Natural killer cell (primary cell): ENCODE measurements around the gene STYX. TPM values are rescaled to one million over a fixed set of nuclear protein-coding genes. Genes with fewer than 3 reads are reported as not detected.
"Not testable (repeated sequence)": the region's sequence is repeated elsewhere in the genome, so short reads cannot be mapped to it uniquely, and the experiment has no call there.

Experiments used
- ATAC-seq, 3 donors: fragments of 150-1000 bp in 2 of 3; fragments of 200-7000 bp in 1 of 3; cut with Tn5 transposase; 1 replicate in 1 of 3; 2 replicates in 2 of 3; pipeline ENCODE4 v1.10.0; 2021; ENCODE audit warnings: mild to moderate bottlenecking in 2 of 3, moderate library complexity in 2 of 3
- DNase-seq, 2 donors: peaks; one replicate each; pipeline versions ENCODE4 v3.0.0 to v3.0.0-alpha.2; 2013 to 2021; ENCODE audit warnings: mixed read lengths in 1 of 2
- H3K27ac ChIP-seq: one replicate; pipeline ENCODE4 v1.5.1; 2013; ENCODE audit warnings: mild to moderate bottlenecking, low read length
- H3K27me3 ChIP-seq: one replicate; pipeline ENCODE4 v1.6.1; 2013; ENCODE audit warnings: low read length; ENCODE audit not compliant: control insufficient read depth, insufficient read depth
- H3K36me3 ChIP-seq: one replicate; pipeline ENCODE4 v1.6.1; 2013; ENCODE audit warnings: low read length; ENCODE audit not compliant: control insufficient read depth, insufficient read depth
- H3K4me1 ChIP-seq: one replicate; pipeline ENCODE4 v1.6.1; 2013; ENCODE audit warnings: low read length; ENCODE audit not compliant: control insufficient read depth, insufficient read depth
- H3K4me3 ChIP-seq: one replicate; pipeline ENCODE4 v1.5.1; 2013; ENCODE audit warnings: low read length
- H3K9me3 ChIP-seq: one replicate; pipeline ENCODE4 v1.6.1; 2013; ENCODE audit warnings: low read length; ENCODE audit not compliant: control insufficient read depth, insufficient read depth
- H3K27ac Mint-ChIP-seq, 2 donors: one replicate each; pipeline ENCODE4 v1.8.0; 2022; ENCODE audit warnings: mild to moderate bottlenecking in 2 of 2, mixed read lengths in 2 of 2, moderate library complexity in 1 of 2
- H3K27me3 Mint-ChIP-seq, 2 donors: one replicate each; pipeline ENCODE4 v1.8.0; 2022; ENCODE audit warnings: low read depth in 2 of 2, mixed read lengths in 2 of 2
- H3K36me3 Mint-ChIP-seq: one replicate; pipeline ENCODE4 v1.8.0; 2022; ENCODE audit warnings: mixed read lengths
- H3K4me1 Mint-ChIP-seq, 2 donors: one replicate each; pipeline ENCODE4 v1.8.0; 2022; ENCODE audit warnings: mixed read lengths in 2 of 2
- H3K4me3 Mint-ChIP-seq: one replicate; pipeline ENCODE4 v1.8.0; 2022; ENCODE audit warnings: mild to moderate bottlenecking, moderate library complexity, mixed read lengths
- H3K9me3 Mint-ChIP-seq, 2 donors: one replicate each; pipeline ENCODE4 v1.8.0; 2022; ENCODE audit warnings: mixed read lengths in 2 of 2
- WGBS: methylation state at CpG from one replicate; pipeline ENCODE4 v1.1.7; 2013; ENCODE audit warnings: missing lambda C conversion rate; ENCODE audit not compliant: insufficient coverage; 5-methylcytosine and 5-hydroxymethylcytosine counted together
- intact Hi-C: fragments of 100-400 bp; cut with micrococcal nuclease; formaldehyde crosslinking; loops from one replicate; pipeline ENCODE4 v1.14.2; 2022
- total RNA-seq, 4 donors: library from RNA; stranded (reverse); fragments of 120-200 nt in 1 of 4; gene quantifications; one replicate each; pipeline versions ENCODE4 v1.2.3 to v1.2.4, GENCODE V29; 2013 to 2022
- TF ChIP-seq, protein P1 (sequence below): fragments of 200-600 bp; IDR thresholded peaks from one replicate; pipeline ENCODE4 v1.8.0; 2022; ENCODE audit warnings: antibody characterized with exemption

Gene STYX
- total RNA-seq, 3 donors from 2014 or later (not counting 1 experiment from before 2014, with no cell fraction given) = 13.3 to 22.9 (median 18.3) TPM

DNA sequence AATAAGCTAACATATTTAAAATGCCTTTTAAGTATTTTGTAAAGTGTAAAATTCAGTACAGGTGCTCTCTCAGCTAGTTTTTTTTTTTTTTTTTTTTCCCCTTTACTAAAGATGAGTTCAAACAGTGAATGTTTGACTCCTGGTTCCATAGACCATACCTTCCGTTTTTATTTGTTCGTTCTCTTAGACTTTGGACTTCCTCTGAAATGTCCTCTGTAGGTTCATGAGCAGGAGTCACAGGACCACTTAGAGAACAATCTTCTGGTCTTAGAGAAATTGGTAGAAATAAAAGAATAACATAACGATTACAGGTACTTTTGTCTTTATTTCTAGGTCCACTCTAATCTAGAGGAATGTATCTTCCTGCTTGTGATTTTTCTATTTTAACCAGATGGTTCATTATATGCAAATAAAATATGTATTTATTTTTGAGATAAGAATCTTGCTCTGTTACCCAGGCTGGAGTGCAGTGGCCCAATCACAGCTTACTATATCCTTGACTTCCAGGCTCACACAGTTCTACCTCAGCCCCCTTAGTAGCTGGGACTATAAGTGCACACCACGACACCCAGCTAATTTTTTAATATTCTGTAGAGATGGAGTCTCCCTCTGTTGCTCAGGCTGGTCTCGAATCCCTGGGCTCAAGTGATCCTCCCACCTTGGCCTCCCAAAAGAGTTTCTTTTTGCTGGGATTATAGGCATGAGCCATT lies 25.8 kb downstream of the STYX start:
- DNase-seq (no peak), ATAC-seq (no peak)
- H3K36me3 ChIP-seq = peaks cover 23% of the 10 kb centered on the region
- H3K27ac ChIP-seq = no peak overlapping the region
- H3K4me1 Mint-ChIP-seq = no peaks in the 10 kb centered on the region
- no peaks in the 10 kb centered on the region for H3K9me3 Mint-ChIP-seq
- no peak overlapping the region for H3K4me3 Mint-ChIP-seq
- WGBS = 98% methylated on average over 3 of the region's 5 CpGs
- H3K9me3 ChIP-seq = no peaks in the 10 kb centered on the region
- no peak overlapping the region for H3K4me3 ChIP-seq
- H3K4me1 ChIP-seq = no peaks in the 10 kb centered on the region
- no peak overlapping the region for H3K27ac Mint-ChIP-seq
- no peaks in the 10 kb centered on the region for H3K27me3 ChIP-seq
- H3K36me3 Mint-ChIP-seq = no peaks in the 10 kb centered on the region
- intact Hi-C loops = no loop called here
- H3K27me3 Mint-ChIP-seq = no peaks in the 10 kb centered on the region
- TF ChIP-seq, protein P1, sequence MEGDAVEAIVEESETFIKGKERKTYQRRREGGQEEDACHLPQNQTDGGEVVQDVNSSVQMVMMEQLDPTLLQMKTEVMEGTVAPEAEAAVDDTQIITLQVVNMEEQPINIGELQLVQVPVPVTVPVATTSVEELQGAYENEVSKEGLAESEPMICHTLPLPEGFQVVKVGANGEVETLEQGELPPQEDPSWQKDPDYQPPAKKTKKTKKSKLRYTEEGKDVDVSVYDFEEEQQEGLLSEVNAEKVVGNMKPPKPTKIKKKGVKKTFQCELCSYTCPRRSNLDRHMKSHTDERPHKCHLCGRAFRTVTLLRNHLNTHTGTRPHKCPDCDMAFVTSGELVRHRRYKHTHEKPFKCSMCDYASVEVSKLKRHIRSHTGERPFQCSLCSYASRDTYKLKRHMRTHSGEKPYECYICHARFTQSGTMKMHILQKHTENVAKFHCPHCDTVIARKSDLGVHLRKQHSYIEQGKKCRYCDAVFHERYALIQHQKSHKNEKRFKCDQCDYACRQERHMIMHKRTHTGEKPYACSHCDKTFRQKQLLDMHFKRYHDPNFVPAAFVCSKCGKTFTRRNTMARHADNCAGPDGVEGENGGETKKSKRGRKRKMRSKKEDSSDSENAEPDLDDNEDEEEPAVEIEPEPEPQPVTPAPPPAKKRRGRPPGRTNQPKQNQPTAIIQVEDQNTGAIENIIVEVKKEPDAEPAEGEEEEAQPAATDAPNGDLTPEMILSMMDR = no peak

DNA sequence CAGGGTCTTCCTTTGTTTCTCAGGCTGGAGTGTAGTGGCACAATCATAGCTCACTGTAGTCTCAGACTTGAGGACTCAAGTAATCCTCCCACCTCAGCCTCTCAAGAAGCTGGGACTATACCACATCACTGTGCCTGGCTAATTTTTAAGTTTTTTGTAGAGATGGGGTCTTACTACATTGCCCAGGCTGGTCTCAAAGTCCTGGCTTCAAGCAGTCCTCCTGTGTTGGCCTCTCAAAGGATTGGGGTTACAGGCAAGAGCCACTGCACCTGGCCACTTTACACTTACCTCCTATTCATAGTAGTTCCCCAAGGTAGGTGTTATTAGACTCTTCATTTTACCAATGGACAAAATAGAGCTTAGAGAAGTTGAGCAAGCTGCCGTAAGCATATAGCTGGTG lies 29.2 kb downstream of the STYX start:
- Histone ChIP-seq H3K36me3 (peaks cover 22% of the 10 kb centered on the region), H3K27ac (no peak overlapping the region), H3K4me1 (peaks cover 3% of the 10 kb centered on the region), H3K4me3 (no peak overlapping the region), H3K27me3 (no peaks in the 10 kb centered on the region), H3K9me3 (no peaks in the 10 kb centered on the region)
- DNase-seq = no peak
- WGBS = no CpG with 5 or more reads among the region's 1 CpG
- Mint-ChIP-seq H3K36me3 (no peaks in the 10 kb centered on the region), H3K4me3 (no peak overlapping the region), H3K27ac (no peak overlapping the region), H3K4me1 (peaks cover 8% of the 10 kb centered on the region in 2 donors), H3K27me3 (no peaks in the 10 kb centered on the region), H3K9me3 (no peaks in the 10 kb centered on the region)
- ATAC-seq = no peak
- intact Hi-C loops = no loop called here
- TF ChIP-seq, protein P1 = no peak

- H3K4me3 ChIP-seq, DNase-seq, H3K9me3 ChIP-seq, H3K27me3 Mint-ChIP-seq, H3K4me1 ChIP-seq, H3K27me3 ChIP-seq, H3K9me3 Mint-ChIP-seq, H3K4me1 Mint-ChIP-seq, intact Hi-C loops, H3K27ac ChIP-seq, ATAC-seq: not testable (repeated sequence)
- H3K36me3 Mint-ChIP-seq = peaks cover 12% of the 10 kb centered on the region
- peak overlapping the region; percentile 70 for H3K4me3 Mint-ChIP-seq
- WGBS = 74% methylated on average over 4 of the region's 4 CpGs
- peak overlapping the region; percentile 79 to 81 for H3K27ac Mint-ChIP-seq
- H3K36me3 ChIP-seq = peaks cover 24% of the 10 kb centered on the region
Measured at GRCh38 chr14:52762923-52763322, 33.0 kb downstream of the STYX start.

GRCh38 chr14:52767058-52767833 lies 37.3 kb downstream of the STYX start:
- Histone ChIP-seq H3K27ac (no peak overlapping the region), H3K36me3 (peaks cover 48% of the 10 kb centered on the region), H3K4me1 (peaks cover 3% of the 10 kb centered on the region), H3K4me3 (no peak overlapping the region), H3K27me3 (no peaks in the 10 kb centered on the region), H3K9me3 (no peaks in the 10 kb centered on the region)
- Mint-ChIP-seq H3K27me3 (no peaks in the 10 kb centered on the region), H3K9me3 (no peaks in the 10 kb centered on the region), H3K27ac (peak overlapping the region; percentile 17 to 35), H3K4me3 (no peak overlapping the region), H3K4me1 (peaks cover 8% of the 10 kb centered on the region in 2 donors), H3K36me3 (peaks cover 29% of the 10 kb centered on the region)
- TF ChIP-seq, protein P1 = no peak
- ATAC-seq (no peak), DNase-seq (no peak)
- intact Hi-C loops = no loop called here
- WGBS = 99% methylated on average over 3 of the region's 3 CpGs
